ENCODE data around the gene CCND1. TPM values are rescaled to one million over a fixed set of nuclear protein-coding genes. Genes with fewer than 3 reads are reported as not detected.
A peak's percentile ranks its signal among the peaks of the same experiment; 100 is the strongest.

The CCND1 gene
- polyA plus RNA-seq, 6 donors from 2014 or later = 1.6 to 7.7 (median 4.5) TPM; not detected in 1

- Mint-ChIP-seq H3K9me3 (no peaks in the 10 kb centered on the region), H3K27me3 (peaks cover 41 to 54% (median 44%) of the 10 kb centered on the region in 3 donors), H3K36me3 (no peaks in the 10 kb centered on the region), H3K4me1 (peaks cover 27 to 38% (median 33%) of the 10 kb centered on the region in 3 donors), H3K4me3 (peak overlapping the region; percentile 65 to 99 (median 81)), H3K27ac (peak overlapping the region in 1 of 6 donors; percentile 47)
- DNase-seq (no peak), ATAC-seq (ENCODE audit: low read depth in 2 of 2) (no peak)
These were observed 1.8 kb upstream of the CCND1 start for GRCh38 chr11:69638941-69639681.

DNA sequence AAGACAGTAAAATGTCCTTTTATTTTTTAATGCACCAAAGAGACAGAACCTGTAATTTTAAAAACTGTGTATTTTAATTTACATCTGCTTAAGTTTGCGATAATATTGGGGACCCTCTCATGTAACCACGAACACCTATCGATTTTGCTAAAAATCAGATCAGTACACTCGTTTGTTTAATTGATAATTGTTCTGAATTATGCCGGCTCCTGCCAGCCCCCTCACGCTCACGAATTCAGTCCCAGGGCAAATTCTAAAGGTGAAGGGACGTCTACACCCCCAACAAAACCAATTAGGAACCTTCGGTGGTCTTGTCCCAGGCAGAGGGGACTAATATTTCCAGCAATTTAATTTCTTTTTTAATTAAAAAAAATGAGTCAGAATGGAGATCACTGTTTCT lies 1.1 kb upstream of the CCND1 start:
- Mint-ChIP-seq H3K4me3 (peak overlapping the region; percentile 22 to 99 (median 81)), H3K27ac (peak overlapping the region in 1 of 6 donors; percentile 47), H3K9me3 (no peaks in the 10 kb centered on the region), H3K36me3 (no peaks in the 10 kb centered on the region), H3K4me1 (peaks cover 27 to 38% (median 33%) of the 10 kb centered on the region in 3 donors), H3K27me3 (peaks cover 35 to 46% (median 37%) of the 10 kb centered on the region in 3 donors)
- ATAC-seq (ENCODE audit: low read depth in 2 of 2) (no peak), DNase-seq (no peak)

DNA sequence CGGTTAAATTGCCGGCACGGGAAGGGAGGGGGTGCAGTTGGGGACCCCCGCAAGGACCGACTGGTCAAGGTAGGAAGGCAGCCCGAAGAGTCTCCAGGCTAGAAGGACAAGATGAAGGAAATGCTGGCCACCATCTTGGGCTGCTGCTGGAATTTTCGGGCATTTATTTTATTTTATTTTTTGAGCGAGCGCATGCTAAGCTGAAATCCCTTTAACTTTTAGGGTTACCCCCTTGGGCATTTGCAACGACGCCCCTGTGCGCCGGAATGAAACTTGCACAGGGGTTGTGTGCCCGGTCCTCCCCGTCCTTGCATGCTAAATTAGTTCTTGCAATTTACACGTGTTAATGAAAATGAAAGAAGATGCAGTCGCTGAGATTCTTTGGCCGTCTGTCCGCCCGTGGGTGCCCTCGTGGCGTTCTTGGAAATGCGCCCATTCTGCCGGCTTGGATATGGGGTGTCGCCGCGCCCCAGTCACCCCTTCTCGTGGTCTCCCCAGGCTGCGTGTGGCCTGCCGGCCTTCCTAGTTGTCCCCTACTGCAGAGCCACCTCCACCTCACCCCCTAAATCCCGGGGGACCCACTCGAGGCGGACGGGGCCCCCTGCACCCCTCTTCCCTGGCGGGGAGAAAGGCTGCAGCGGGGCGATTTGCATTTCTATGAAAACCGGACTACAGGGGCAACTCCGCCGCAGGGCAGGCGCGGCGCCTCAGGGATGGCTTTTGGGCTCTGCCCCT lies 529 bp upstream of the CCND1 start:
- peaks cover 27 to 38% (median 33%) of the 10 kb centered on the region in 3 donors for H3K4me1 Mint-ChIP-seq
- ATAC-seq (ENCODE audit: low read depth in 2 of 2) = no peak
- peak overlapping the region in 5 of 6 donors; percentile 10 to 82 (median 47) for H3K27ac Mint-ChIP-seq
- H3K27me3 Mint-ChIP-seq = peaks cover 31 to 40% (median 34%) of the 10 kb centered on the region in 3 donors
- DNase-seq = no peak
- H3K36me3 Mint-ChIP-seq = no peaks in the 10 kb centered on the region
- H3K4me3 Mint-ChIP-seq = peak overlapping the region; percentile 70 to 99 (median 85)
- H3K9me3 Mint-ChIP-seq = no peaks in the 10 kb centered on the region

DNA sequence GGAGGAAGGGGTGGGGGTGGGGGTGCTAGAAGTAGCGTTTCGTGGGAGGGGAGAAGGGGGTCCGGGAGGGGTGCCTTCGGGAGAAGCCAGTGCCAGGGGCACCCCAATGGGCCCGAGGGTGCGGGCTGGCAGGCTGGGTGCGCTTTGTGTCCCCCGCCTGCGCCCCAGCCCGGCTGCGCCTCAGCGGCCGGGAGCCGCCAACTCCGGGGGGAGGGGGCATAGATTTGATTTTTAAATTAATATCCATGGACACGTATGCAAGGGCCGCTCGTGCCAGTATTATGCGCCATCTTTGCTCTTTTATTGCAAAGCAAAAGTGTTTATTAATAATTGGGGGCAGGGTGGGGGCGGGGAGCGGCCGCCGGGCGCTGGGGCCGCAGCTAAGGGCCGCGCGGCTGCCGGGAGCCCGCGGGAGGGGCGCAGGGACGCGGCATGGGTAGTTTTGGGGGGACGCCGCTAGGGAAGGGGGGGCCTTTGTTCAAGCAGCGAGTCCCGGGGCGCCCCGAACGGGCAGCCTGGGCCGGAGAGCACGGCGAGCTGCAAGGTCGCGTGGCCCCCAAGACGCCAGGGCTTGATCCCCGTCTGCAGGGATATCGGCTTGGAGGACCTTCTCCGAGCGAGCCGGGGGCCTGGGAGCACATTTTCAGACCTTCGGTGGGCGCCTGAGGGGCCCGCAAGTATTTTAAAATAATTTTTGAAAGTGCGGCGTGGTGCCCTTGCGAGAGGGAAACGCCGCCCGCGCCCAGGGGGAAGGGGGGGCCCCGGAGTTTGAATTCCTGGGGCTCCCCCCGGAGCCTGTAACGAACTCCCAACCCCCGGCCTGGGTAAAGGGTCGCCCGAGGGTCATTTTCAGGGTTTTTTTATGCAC lies 959 bp downstream of the CCND1 start:
- H3K27ac Mint-ChIP-seq = peak overlapping the region in 2 of 6 donors; percentile 18 to 82
- peaks cover 27 to 33% (median 31%) of the 10 kb centered on the region in 3 donors for H3K4me1 Mint-ChIP-seq
- H3K9me3 Mint-ChIP-seq = no peaks in the 10 kb centered on the region
- peaks cover 27 to 29% (median 27%) of the 10 kb centered on the region in 3 donors for H3K27me3 Mint-ChIP-seq
- no peaks in the 10 kb centered on the region for H3K36me3 Mint-ChIP-seq
- DNase-seq (no peak), ATAC-seq (ENCODE audit: low read depth in 2 of 2) (no peak)
- H3K4me3 Mint-ChIP-seq = peak overlapping the region; percentile 93 to 99 (median 96)

- DNase-seq (peak; percentile 53), ATAC-seq (ENCODE audit: low read depth in 2 of 2) (peak; percentile 46 to 53)
- Mint-ChIP-seq H3K36me3 (no peaks in the 10 kb centered on the region), H3K4me3 (peak overlapping the region; percentile 49 to 99 (median 79)), H3K4me1 (peaks cover 25 to 32% (median 26%) of the 10 kb centered on the region in 3 donors), H3K27me3 (peaks cover 21 to 25% (median 24%) of the 10 kb centered on the region in 3 donors), H3K9me3 (no peaks in the 10 kb centered on the region), H3K27ac (peak overlapping the region in 1 of 6 donors; percentile 65)
These were observed 1.6 kb downstream of the CCND1 start for GRCh38 chr11:69642549-69642912.

DNA sequence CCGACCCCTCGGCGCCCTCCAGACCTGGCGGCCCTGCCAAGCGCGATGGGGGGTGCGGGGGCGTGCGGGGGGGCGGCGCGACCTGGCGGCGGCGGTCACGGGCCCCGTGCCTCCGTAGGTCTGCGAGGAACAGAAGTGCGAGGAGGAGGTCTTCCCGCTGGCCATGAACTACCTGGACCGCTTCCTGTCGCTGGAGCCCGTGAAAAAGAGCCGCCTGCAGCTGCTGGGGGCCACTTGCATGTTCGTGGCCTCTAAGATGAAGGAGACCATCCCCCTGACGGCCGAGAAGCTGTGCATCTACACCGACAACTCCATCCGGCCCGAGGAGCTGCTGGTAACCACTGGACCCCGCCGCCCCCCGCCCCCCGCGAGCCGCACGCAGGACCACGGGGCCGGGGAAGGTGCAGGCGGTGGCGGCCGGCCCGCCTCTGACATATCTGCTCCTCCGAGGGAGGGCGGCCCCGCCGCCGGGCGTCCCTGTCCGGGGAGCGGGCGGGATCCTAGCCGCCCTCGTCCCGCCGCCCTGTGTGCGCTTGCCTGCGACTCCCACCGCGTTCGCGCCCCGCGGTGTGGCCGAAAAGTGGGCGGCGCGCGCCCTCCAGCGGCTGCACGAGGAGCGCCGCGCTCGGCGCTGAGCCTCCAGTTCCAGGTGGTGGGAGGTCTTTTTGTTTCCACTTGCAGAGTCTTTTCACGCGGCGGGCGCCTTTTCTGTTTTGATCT lies 2.1 kb downstream of the CCND1 start:
- peak; percentile 84 for DNase-seq
- H3K36me3 Mint-ChIP-seq = no peaks in the 10 kb centered on the region
- H3K27ac Mint-ChIP-seq = peak overlapping the region in 4 of 6 donors; percentile 65 to 92 (median 88)
- H3K27me3 Mint-ChIP-seq = peaks cover 16 to 21% (median 21%) of the 10 kb centered on the region in 3 donors
- ATAC-seq (ENCODE audit: low read depth in 2 of 2) = peak; percentile 80
- no peaks in the 10 kb centered on the region for H3K9me3 Mint-ChIP-seq
- peak overlapping the region; percentile 85 to 96 (median 90) for H3K4me3 Mint-ChIP-seq
- peaks cover 25 to 33% (median 27%) of the 10 kb centered on the region in 3 donors for H3K4me1 Mint-ChIP-seq

- H3K27me3 Mint-ChIP-seq = peaks cover 10 to 17% (median 15%) of the 10 kb centered on the region in 3 donors
- ATAC-seq (ENCODE audit: low read depth in 2 of 2) (no peak), DNase-seq (no peak)
- H3K36me3 Mint-ChIP-seq = no peaks in the 10 kb centered on the region
- peaks cover 21 to 33% (median 22%) of the 10 kb centered on the region in 3 donors for H3K4me1 Mint-ChIP-seq
- peak overlapping the region; percentile 58 to 96 (median 78) for H3K4me3 Mint-ChIP-seq
- no peaks in the 10 kb centered on the region for H3K9me3 Mint-ChIP-seq
- peak overlapping the region in 2 of 6 donors; percentile 38 to 65 for H3K27ac Mint-ChIP-seq
These were observed 2.7 kb downstream of the CCND1 start for GRCh38 chr11:69643646-69644045.

- H3K27me3 Mint-ChIP-seq = peaks cover 10 to 16% (median 13%) of the 10 kb centered on the region in 3 donors
- peak overlapping the region in 2 of 6 donors; percentile 15 to 36 for H3K27ac Mint-ChIP-seq
These were observed 3.4 kb downstream of the CCND1 start for GRCh38 chr11:69644071-69644961.

DNA sequence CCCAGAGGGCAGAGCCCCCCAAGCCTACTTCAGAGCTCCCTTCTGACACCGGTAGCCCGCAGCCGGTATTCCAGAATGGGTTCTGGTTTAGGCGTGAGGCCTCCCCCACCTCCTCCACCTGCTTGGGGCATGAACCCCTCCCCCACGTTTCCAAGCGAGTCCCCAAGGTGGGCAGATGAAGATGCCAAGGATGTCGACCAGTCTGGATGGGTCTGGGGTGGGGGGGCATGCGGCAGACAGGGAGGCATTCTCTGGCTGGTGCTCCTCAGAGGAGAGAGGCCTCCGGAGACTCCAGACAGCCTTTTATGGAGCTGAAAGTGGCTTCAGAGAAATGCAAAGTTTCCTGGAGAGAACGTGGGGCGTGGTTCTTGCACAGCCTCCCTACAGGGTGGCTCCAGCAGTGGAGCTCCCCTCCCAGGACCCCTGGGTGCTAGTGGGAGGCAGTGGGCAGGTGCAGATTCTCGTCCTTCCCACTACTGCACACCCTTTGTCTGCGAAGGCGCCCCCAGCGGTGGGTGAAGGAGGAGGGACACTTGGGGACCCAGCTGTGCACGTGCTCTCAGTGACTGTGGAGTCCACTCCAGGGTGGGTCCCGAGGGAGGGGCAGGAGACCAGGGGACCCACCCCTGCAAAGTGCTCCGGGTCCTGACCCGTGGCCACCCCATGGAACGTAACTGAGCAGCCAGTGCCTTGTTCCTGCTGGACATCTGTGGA lies 4.2 kb downstream of the CCND1 start:
- Mint-ChIP-seq H3K4me3 (peak overlapping the region in 5 of 8 donors; percentile 13 to 65 (median 50)), H3K4me1 (peaks cover 17 to 22% (median 21%) of the 10 kb centered on the region in 3 donors), H3K27me3 (peaks cover 6 to 12% (median 10%) of the 10 kb centered on the region in 3 donors), H3K9me3 (no peaks in the 10 kb centered on the region), H3K36me3 (no peaks in the 10 kb centered on the region), H3K27ac (peak overlapping the region in 1 of 6 donors; percentile 74)
- ATAC-seq (ENCODE audit: low read depth in 2 of 2) (no peak), DNase-seq (no peak)

More at GRCh38 chr11:69644071-69644961, 3.4 kb downstream of the CCND1 start:
- no peak for ATAC-seq (ENCODE audit: low read depth in 2 of 2)
- Mint-ChIP-seq H3K36me3 (no peaks in the 10 kb centered on the region), H3K9me3 (no peaks in the 10 kb centered on the region), H3K4me1 (peaks cover 18 to 30% (median 21%) of the 10 kb centered on the region in 3 donors), H3K4me3 (peak overlapping the region; percentile 50 to 96 (median 72))
- DNase-seq = no peak

- peaks cover 9 to 15% (median 12%) of the 10 kb centered on the region in 3 donors for H3K4me1 Mint-ChIP-seq
- H3K27ac Mint-ChIP-seq = no peak overlapping the region
- ATAC-seq (ENCODE audit: low read depth in 2 of 2) (no peak), DNase-seq (no peak)
- H3K27me3 Mint-ChIP-seq = peaks cover 0 to 4% (median 2%) of the 10 kb centered on the region in 3 donors
- no peaks in the 10 kb centered on the region for H3K9me3 Mint-ChIP-seq
- peak overlapping the region in 1 of 8 donors; percentile 45 for H3K4me3 Mint-ChIP-seq
- H3K36me3 Mint-ChIP-seq = no peaks in the 10 kb centered on the region
These were observed 5.0 kb downstream of the CCND1 start for GRCh38 chr11:69645801-69646492.
